Kidney epithelial cell (primary cell): ENCODE results near the gene ZNF593. TPM values are rescaled to one million over a fixed set of nuclear protein-coding genes. Genes with fewer than 3 reads are reported as not detected.

Experiments used
- DNase-seq: peaks from one replicate; pipeline ENCODE4 v3.0.0-alpha.2; 2010; ENCODE audit warnings: low read depth
- H3K27me3 ChIP-seq: 2 replicates; pipeline ENCODE4 v1.6.0; 2011; ENCODE audit warnings: low read length; ENCODE audit not compliant: control insufficient read depth, insufficient read depth
- H3K36me3 ChIP-seq: 2 replicates; pipeline ENCODE4 v1.5.1; 2011; ENCODE audit warnings: low read length; ENCODE audit not compliant: control insufficient read depth, insufficient read depth
- H3K4me3 ChIP-seq: 2 replicates; pipeline ENCODE4 v1.5.1; 2011; ENCODE audit warnings: low read depth, mild to moderate bottlenecking, control low read depth, low read length
- total RNA-seq: library from RNA; depleted of rRNA; stranded (reverse); fragments of >200 nt; gene quantifications from 2 replicates; pipeline ENCODE4 v1.2.3, GENCODE V29; 2015
- TF ChIP-seq, protein P1 (sequence below): IDR thresholded peaks from 2 replicates; pipeline ENCODE4 v1.5.1; 2011; ENCODE audit warnings: mild to moderate bottlenecking, moderate library complexity, low read length, control low read depth, inconsistent platforms; ENCODE audit not compliant: insufficient read depth, poor library complexity, severe bottlenecking

ZNF593 gene
- total RNA-seq, 1 donor from 2014 or later: 53.0 TPM

DNA sequence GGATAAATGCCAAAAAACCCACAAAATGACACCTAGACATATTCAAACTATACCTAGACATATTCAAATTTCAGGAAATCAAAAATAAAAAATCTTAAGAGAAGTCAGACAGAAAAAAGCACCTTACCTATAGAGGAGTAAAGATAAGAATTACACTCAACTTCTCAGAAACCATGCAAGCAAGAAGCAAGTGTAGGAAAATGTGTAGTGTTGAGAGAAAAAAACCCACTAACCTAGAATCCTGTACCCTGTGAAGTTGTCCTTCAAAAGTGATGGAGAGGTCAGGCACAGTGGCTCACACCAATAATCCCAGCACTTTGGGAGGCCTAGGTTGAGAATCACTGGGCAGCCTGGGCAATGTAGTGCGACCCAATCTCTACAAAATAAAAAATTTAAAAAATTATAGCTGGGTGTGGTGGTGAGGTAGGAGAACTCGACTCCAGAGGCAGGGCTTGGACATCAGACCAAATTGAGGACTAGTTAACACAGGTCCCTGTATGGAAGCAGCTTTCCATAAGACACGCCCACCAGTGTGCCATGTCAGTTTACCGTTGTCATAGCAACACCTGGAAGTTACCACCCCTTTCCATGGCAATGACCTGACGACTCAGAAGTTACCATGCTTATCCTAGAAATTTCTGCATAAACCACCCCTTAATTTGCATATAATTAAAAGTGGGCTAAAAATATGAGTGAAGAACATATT, 37.4 kb upstream of the ZNF593 start:
- Histone ChIP-seq H3K4me3 (no peak overlapping the region), H3K36me3 (no peaks in the 10 kb centered on the region), H3K27me3 (no peaks in the 10 kb centered on the region)
- no peak for DNase-seq
- TF ChIP-seq, protein P1, sequence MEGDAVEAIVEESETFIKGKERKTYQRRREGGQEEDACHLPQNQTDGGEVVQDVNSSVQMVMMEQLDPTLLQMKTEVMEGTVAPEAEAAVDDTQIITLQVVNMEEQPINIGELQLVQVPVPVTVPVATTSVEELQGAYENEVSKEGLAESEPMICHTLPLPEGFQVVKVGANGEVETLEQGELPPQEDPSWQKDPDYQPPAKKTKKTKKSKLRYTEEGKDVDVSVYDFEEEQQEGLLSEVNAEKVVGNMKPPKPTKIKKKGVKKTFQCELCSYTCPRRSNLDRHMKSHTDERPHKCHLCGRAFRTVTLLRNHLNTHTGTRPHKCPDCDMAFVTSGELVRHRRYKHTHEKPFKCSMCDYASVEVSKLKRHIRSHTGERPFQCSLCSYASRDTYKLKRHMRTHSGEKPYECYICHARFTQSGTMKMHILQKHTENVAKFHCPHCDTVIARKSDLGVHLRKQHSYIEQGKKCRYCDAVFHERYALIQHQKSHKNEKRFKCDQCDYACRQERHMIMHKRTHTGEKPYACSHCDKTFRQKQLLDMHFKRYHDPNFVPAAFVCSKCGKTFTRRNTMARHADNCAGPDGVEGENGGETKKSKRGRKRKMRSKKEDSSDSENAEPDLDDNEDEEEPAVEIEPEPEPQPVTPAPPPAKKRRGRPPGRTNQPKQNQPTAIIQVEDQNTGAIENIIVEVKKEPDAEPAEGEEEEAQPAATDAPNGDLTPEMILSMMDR: no peak

DNA sequence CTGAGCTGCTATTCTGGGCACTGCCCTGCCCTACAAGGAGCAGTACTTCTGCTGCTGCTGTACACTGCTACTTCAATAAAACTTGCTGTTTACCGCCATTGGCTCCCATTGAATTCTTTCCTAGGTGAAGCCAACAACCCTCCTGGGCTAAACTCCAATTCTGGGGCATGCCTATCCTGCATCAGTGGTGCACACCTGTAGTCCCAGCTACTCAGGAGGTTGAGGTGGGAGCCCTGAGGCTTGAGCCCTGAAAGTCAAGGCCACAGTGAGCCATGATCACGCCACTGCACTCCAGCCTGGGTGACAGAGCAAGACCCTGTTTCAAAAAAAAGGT, 36.9 kb upstream of the ZNF593 start:
- no peaks in the 10 kb centered on the region for H3K27me3 ChIP-seq

DNA sequence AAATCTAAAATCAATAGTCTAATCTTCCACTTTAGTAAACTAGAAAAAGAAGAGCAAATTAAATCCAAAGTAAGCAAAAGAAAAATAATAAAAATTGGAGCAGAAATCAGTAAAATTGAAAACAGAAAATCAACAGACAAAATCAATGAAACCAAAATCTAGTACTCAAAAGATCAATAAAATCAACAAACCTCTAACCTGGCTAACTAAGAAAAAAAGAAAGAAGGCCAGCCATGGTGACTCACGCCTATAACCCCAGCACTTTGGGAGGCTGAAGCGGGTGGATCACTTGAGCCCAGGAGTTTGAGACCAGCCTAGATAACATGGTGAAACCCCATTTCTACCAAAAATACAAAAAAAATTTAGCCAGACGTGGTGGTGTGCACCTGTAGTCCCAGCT, 35.2 kb upstream of the ZNF593 start:
- H3K27me3 ChIP-seq: no peaks in the 10 kb centered on the region
- H3K36me3 ChIP-seq: no peaks in the 10 kb centered on the region
- TF ChIP-seq, protein P1: no peak
- no peak overlapping the region for H3K4me3 ChIP-seq
- no peak for DNase-seq

More for the DNA sequence above, 36.9 kb upstream of the ZNF593 start:
- TF ChIP-seq, protein P1: no peak
- DNase-seq: no peak
- Histone ChIP-seq H3K4me3 (no peak overlapping the region), H3K36me3 (no peaks in the 10 kb centered on the region)

DNA sequence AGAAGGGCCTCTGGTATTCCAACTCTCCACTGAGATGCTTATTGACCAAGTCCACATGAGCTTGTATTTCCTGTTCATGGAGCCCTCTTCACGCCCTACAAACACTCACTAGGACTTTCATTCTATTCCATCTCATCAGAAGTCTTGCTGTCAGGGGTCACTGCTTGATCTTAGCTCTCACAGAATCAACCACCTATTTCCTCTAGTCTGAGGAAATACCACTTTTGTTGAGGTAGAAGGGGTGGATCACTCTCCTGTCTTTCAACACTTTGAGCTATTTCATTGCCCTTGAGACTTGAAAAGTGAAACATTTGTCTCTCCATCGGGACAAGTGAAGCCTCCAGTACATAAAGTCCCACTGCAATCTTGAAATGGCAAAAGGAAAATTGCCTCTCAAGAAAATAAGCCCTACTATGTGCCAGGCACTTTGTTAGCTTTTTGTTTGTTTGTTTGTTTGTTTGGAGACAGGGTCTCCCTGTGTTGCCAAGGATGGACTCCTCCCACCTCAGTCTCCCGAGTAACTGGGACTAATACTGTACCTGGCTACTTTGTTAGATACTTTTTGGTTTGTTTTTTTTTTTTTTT, 30.6 kb upstream of the ZNF593 start:
- no peak overlapping the region for H3K4me3 ChIP-seq
- H3K36me3 ChIP-seq: no peaks in the 10 kb centered on the region
- H3K27me3 ChIP-seq: no peaks in the 10 kb centered on the region
- TF ChIP-seq, protein P1: no peak
- DNase-seq: no peak

DNA sequence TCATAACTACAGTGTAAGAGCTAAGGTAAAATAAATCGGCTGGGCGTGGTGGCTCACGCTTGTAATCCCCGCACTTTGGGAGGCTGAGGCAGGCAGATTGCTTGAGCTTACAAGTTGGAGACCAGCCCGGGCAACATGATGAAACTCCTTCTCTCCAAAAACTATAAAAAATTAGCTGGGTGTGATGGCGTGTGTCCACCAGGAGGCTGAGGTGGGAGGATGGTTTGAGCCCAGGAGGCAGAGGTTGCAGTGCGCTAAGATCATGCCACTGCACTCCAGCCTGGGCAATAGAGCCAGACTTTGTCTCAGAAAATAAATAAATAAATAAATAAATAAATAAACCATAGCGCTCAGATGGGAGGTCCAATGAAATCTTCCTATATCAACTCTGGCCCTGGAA, 27.5 kb upstream of the ZNF593 start:
- no peaks in the 10 kb centered on the region for H3K36me3 ChIP-seq
- H3K4me3 ChIP-seq: no peak overlapping the region
- TF ChIP-seq, protein P1: no peak
- peaks cover 2% of the 10 kb centered on the region for H3K27me3 ChIP-seq
- no peak for DNase-seq
